Nasal cavity respiratory epithelium epithelial cell of viscerocranial mucosa (primary cell): Measurements from ENCODE around the gene NAXE. TPM values are rescaled to one million over a fixed set of nuclear protein-coding genes. Genes with fewer than 3 reads are reported as not detected.

Experiments used
- total RNA-seq: library from RNA; depleted of rRNA; stranded (reverse); fragments of >200 nt; gene quantifications from 2 replicates; pipeline ENCODE4 v1.2.3, GENCODE V29; 2014

The NAXE gene
- total RNA-seq, result 68.5 and 102 TPM in 2 replicates

GRCh38 chr1:156591432-156592157, at the start of gene NAXE:
NAXE (plus strand) TSS chr1:156591776; CDS start chr1:156591805, 29 bp downstream.

GRCh38 chr1:156571919-156572662, 19.5 kb upstream of the NAXE start, which contains the start of gene IQGAP3:
IQGAP3 (minus strand) TSS chr1:156572565; CDS start chr1:156572529, 36 bp downstream.

GRCh38 chr1:156579472-156579871, 12.1 kb upstream of the NAXE start, which contains the start of gene TTC24:
TTC24 (plus strand) TSS chr1:156579723; CDS start chr1:156581365, 1,642 bp downstream.

GRCh38 chr1:156601122-156601830, 9.7 kb downstream of the NAXE start, which contains the start of gene GPATCH4:
GPATCH4 (minus strand) TSS chr1:156601479.

GRCh38 chr1:156618853-156619581, 27.4 kb downstream of the NAXE start, which contains the start of gene HAPLN2:
HAPLN2 (plus strand) TSS chr1:156619415; CDS start chr1:156623491, 4,076 bp downstream.

GRCh38 chr1:156641761-156642264, 50.2 kb downstream of the NAXE start, which contains the start of gene BCAN:
BCAN (plus strand) TSS chr1:156642117; CDS start chr1:156646055, 3,938 bp downstream.

Other genes starting within 250 kb of the NAXE start
- under 0.01 TPM in 1 of 2 replicates, not detected in the other for gene RHBG, start 222.6 kb upstream of the NAXE start, total RNA-seq
- gene MEF2D, start 91.0 kb upstream of the NAXE start, total RNA-seq, result 4.8 and 10.3 TPM in 2 replicates
- gene IQGAP3, start 19.2 kb upstream of the NAXE start, total RNA-seq, result 0.07 and 0.34 TPM in 2 replicates
- not detected in 2 replicates for gene TTC24, start 12.1 kb upstream of the NAXE start, total RNA-seq
- gene GPATCH4, start 9.7 kb downstream of the NAXE start, total RNA-seq, result 31.4 and 39.7 TPM in 2 replicates
- gene HAPLN2, start 27.6 kb downstream of the NAXE start, total RNA-seq, result not detected in 2 replicates
- not detected in 2 replicates for gene BCAN, start 50.3 kb downstream of the NAXE start, total RNA-seq
- under 0.01 and 0.14 TPM in 2 replicates for gene NES, start 85.6 kb downstream of the NAXE start, total RNA-seq
- gene CRABP2, start 113.8 kb downstream of the NAXE start, total RNA-seq, result 22.9 and 141 TPM in 2 replicates
- 19.5 and 20.8 TPM in 2 replicates for gene METTL25B, start 136.7 kb downstream of the NAXE start, total RNA-seq
- 10.9 and 17.9 TPM in 2 replicates for gene ISG20L2, start 137.0 kb downstream of the NAXE start, total RNA-seq
- 34.2 and 45.5 TPM in 2 replicates for gene MRPL24, start 149.3 kb downstream of the NAXE start, total RNA-seq
- gene HDGF, start 159.9 kb downstream of the NAXE start, total RNA-seq, result 206 and 355 TPM in 2 replicates
- gene PRCC, start 175.8 kb downstream of the NAXE start, total RNA-seq, result 15.4 and 23.1 TPM in 2 replicates
- 1.7 and 2.1 TPM in 2 replicates for gene SH2D2A, start 225.1 kb downstream of the NAXE start, total RNA-seq